Ishikawa (cell line): Measurements from ENCODE around the gene SEMA3D.

Experiments used
- CEBPB ChIP-seq: IDR thresholded peaks from 2 replicates; pipeline ENCODE4 v1.6.1; 2012
- EP300 ChIP-seq: IDR thresholded peaks from 2 replicates; pipeline ENCODE4 v1.6.1; 2012; ENCODE audit warnings: borderline replicate concordance
- FOXM1 ChIP-seq: IDR thresholded peaks from 2 replicates; pipeline ENCODE4 v1.6.1; 2012; ENCODE audit warnings: low read depth, borderline replicate concordance
- MAX ChIP-seq: IDR thresholded peaks from 2 replicates; pipeline ENCODE4 v1.6.1; 2012
- RAD21 ChIP-seq: IDR thresholded peaks from 2 replicates; pipeline ENCODE4 v1.6.1; 2012; ENCODE audit warnings: low read depth
- REST ChIP-seq: IDR thresholded peaks from 2 replicates; pipeline ENCODE4 v1.6.1; 2012; ENCODE audit warnings: low read depth, mild to moderate bottlenecking
- TAF1 ChIP-seq: IDR thresholded peaks from 2 replicates; pipeline ENCODE4 v1.6.1; 2012; ENCODE audit warnings: low read depth, mild to moderate bottlenecking
- TEAD4 ChIP-seq: IDR thresholded peaks from 2 replicates; pipeline ENCODE4 v1.6.1; 2012
- ZBTB7A ChIP-seq: IDR thresholded peaks from 2 replicates; pipeline ENCODE4 v1.6.1; 2012; ENCODE audit warnings: low read depth
- TF ChIP-seq, protein P1 (sequence below): IDR thresholded peaks from 2 replicates; pipeline ENCODE4 v1.6.1; 2012

GRCh38 chr7:85119934-85120333 is 66.9 kb downstream of the SEMA3D start:
- TF ChIP-seq MAX (no peak), CEBPB (no peak), REST (no peak), RAD21 (no peak), TEAD4 (no peak), FOXM1 (no peak), TAF1 (no peak), EP300 (no peak), ZBTB7A (no peak)
- TF ChIP-seq, protein P1, sequence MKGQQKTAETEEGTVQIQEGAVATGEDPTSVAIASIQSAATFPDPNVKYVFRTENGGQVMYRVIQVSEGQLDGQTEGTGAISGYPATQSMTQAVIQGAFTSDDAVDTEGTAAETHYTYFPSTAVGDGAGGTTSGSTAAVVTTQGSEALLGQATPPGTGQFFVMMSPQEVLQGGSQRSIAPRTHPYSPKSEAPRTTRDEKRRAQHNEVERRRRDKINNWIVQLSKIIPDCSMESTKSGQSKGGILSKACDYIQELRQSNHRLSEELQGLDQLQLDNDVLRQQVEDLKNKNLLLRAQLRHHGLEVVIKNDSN = no peak
